ENCODE data around the gene RHEBL1.

- TF ChIP-seq CTCF (IDR thresholded peaks at IDR 0.05) (no peak), POLR2A (IDR thresholded peaks at IDR 0.05) (no peak), EP300 (IDR thresholded peaks at IDR 0.05) (no peak)
Observed at GRCh38 chr12:49098703-49099102, 28.9 kb upstream of the RHEBL1 start.

Data from tibial nerve (tissue), 4 donors.